ENCODE results near the gene ISYNA1. TPM values are rescaled to one million over a fixed set of nuclear protein-coding genes. Genes with fewer than 3 reads are reported as not detected.

The ISYNA1 gene
- total and polyA plus RNA-seq, 2 donors (not counting 1 experiment from before 2014, with no cell fraction given) = 22.6 to 28.3 TPM

- DNase-seq (no peak), ATAC-seq (ENCODE audit: low read depth) (no peak)
- intact Hi-C loops (cut with micrococcal nuclease) = no loop called here
- no peak overlapping the region for H3K4me3 ChIP-seq (ENCODE audit: control extremely low read depth in 1 of 5, extremely low read depth in 1 of 5, insufficient read depth in 1 of 5, low read depth in 2 of 5, low read length in 4 of 5)
- H3K27me3 Mint-ChIP-seq = no peaks in the 10 kb centered on the region
- no peak overlapping the region for H3K9ac ChIP-seq (ENCODE audit: low read length)
- no peaks in the 10 kb centered on the region for H3K9me3 ChIP-seq (ENCODE audit: control extremely low read depth in 1 of 3, control insufficient read depth in 2 of 3, insufficient read depth in 1 of 3, low read length in 2 of 3)
- TF ChIP-seq EZH2 (IDR thresholded peaks at IDR 0.05; ENCODE audit: borderline replicate concordance, insufficient read depth, low read depth, low read length, poor library complexity, severe bottlenecking) (no peak), CTCF (IDR thresholded peaks at IDR 0.05) (no peak)
- H3K4me3 Mint-ChIP-seq = no peak overlapping the region
- no peak overlapping the region for H3K4me2 ChIP-seq (replicated peaks; ENCODE audit: low read depth, low read length, poor library complexity, severe bottlenecking)
- H3K27ac ChIP-seq (ENCODE audit: low read length in 2 of 2) = no peak overlapping the region
- H3K79me2 ChIP-seq (ENCODE audit: control insufficient read depth, insufficient read depth, low read length) = peaks cover 32% of the 10 kb centered on the region
- WGBS (ENCODE audit: insufficient coverage) = 90% methylated on average over 14 of the region's 15 CpGs
- no peak overlapping the region for H2AFZ ChIP-seq (ENCODE audit: insufficient read depth, low read depth, low read length, poor library complexity, severe bottlenecking)
- peaks cover 44% of the 10 kb centered on the region for H4K20me1 ChIP-seq (ENCODE audit: control insufficient read depth, insufficient read depth, low read length, poor library complexity, severe bottlenecking)
- H3K27me3 ChIP-seq (replicated peaks in 1 of 4; ENCODE audit: control extremely low read depth in 1 of 4, control insufficient read depth in 3 of 4, insufficient read depth in 4 of 4, low read length in 3 of 4) = no peaks in the 10 kb centered on the region
- H3K36me3 ChIP-seq (replicated peaks in 1 of 2; ENCODE audit: control extremely low read depth in 1 of 2, control insufficient read depth in 1 of 2, extremely low read depth in 1 of 2, insufficient read depth in 2 of 2, low read length in 1 of 2) = peaks cover 0 to 68% of the 10 kb centered on the region in 2 experiments
- H3K4me1 Mint-ChIP-seq = peaks cover 10% of the 10 kb centered on the region
- no peak overlapping the region for H3K27ac Mint-ChIP-seq
- no peaks in the 10 kb centered on the region for H3K9me3 Mint-ChIP-seq (ENCODE audit: insufficient read depth)
- H3K4me1 ChIP-seq (ENCODE audit: control insufficient read depth in 2 of 2, insufficient read depth in 2 of 2, low read length in 2 of 2) = peaks cover 4 to 8% of the 10 kb centered on the region in 2 donors
- ChIA-PET CTCF (no interaction called here), POLR2A (no interaction called here)
These were observed 7.5 kb upstream of the ISYNA1 start for GRCh38 chr19:18445262-18445948.

GRCh38 chr19:18444513-18444912, 6.6 kb upstream of the ISYNA1 start:
- WGBS (ENCODE audit: insufficient coverage) = 97% methylated on average over 17 of the region's 19 CpGs
- Mint-ChIP-seq H3K4me1 (peaks cover 14% of the 10 kb centered on the region), H3K27me3 (no peaks in the 10 kb centered on the region), H3K9me3 (ENCODE audit: insufficient read depth) (no peaks in the 10 kb centered on the region), H3K27ac (no peak overlapping the region), H3K4me3 (no peak overlapping the region)
- no peak for TF ChIP-seq EZH2 (IDR thresholded peaks at IDR 0.05; ENCODE audit: borderline replicate concordance, insufficient read depth, low read depth, low read length, poor library complexity, severe bottlenecking)
- Histone ChIP-seq H3K4me3 (ENCODE audit: control extremely low read depth in 1 of 5, extremely low read depth in 1 of 5, insufficient read depth in 1 of 5, low read depth in 2 of 5, low read length in 4 of 5) (no peak overlapping the region), H2AFZ (ENCODE audit: insufficient read depth, low read depth, low read length, poor library complexity, severe bottlenecking) (no peak overlapping the region), H3K27me3 (replicated peaks in 1 of 4; ENCODE audit: control extremely low read depth in 1 of 4, control insufficient read depth in 3 of 4, insufficient read depth in 4 of 4, low read length in 3 of 4) (no peaks in the 10 kb centered on the region), H3K9ac (ENCODE audit: low read length) (no peak overlapping the region), H4K20me1 (ENCODE audit: control insufficient read depth, insufficient read depth, low read length, poor library complexity, severe bottlenecking) (peaks cover 35% of the 10 kb centered on the region), H3K4me2 (replicated peaks; ENCODE audit: low read depth, low read length, poor library complexity, severe bottlenecking) (no peak overlapping the region), H3K79me2 (ENCODE audit: control insufficient read depth, insufficient read depth, low read length) (peaks cover 24% of the 10 kb centered on the region), H3K27ac (ENCODE audit: low read length in 2 of 2) (no peak overlapping the region), H3K9me3 (ENCODE audit: control extremely low read depth in 1 of 3, control insufficient read depth in 2 of 3, insufficient read depth in 1 of 3, low read length in 2 of 3) (no peaks in the 10 kb centered on the region), H3K36me3 (replicated peaks in 1 of 2; ENCODE audit: control extremely low read depth in 1 of 2, control insufficient read depth in 1 of 2, extremely low read depth in 1 of 2, insufficient read depth in 2 of 2, low read length in 1 of 2) (peaks cover 0 to 59% of the 10 kb centered on the region in 2 experiments), H3K4me1 (ENCODE audit: control insufficient read depth in 2 of 2, insufficient read depth in 2 of 2, low read length in 2 of 2) (peaks cover 4 to 8% of the 10 kb centered on the region in 2 donors)
- ATAC-seq (ENCODE audit: low read depth) = no peak
- intact Hi-C loops (cut with micrococcal nuclease) = no loop called here
- ChIA-PET POLR2A (interaction anchor here (0.5 kb wide), 1 partner anchor 112 kb away, joined by 6 read pairs; no protein-coding TSS in a partner anchor), CTCF (no interaction called here)
- DNase-seq = no peak
